Measurements from ENCODE around the gene CCL28. TPM values are rescaled to one million over a fixed set of nuclear protein-coding genes. Genes with fewer than 3 reads are reported as not detected.

The CCL28 gene
- polyA plus RNA-seq, 1 experiment: 0.29 TPM

GRCh38 chr5:43348861-43349363 is 63.3 kb downstream of the CCL28 start:
- Histone ChIP-seq H3K4me3 (ENCODE audit: low read depth, low read length) (no peak overlapping the region), H3K36me3 (ENCODE audit: control insufficient read depth, insufficient read depth, low read length) (no peaks in the 10 kb centered on the region), H3K27me3 (ENCODE audit: control insufficient read depth, insufficient read depth, low read length) (no peaks in the 10 kb centered on the region; the same call in 1 of the 2 replicates)
- TF ChIP-seq CTCF (IDR thresholded peaks at IDR 0.05; ENCODE audit: insufficient read depth, low read depth, low read length): no peak
- POLR2A ChIA-PET: no interaction called here
- no peak for DNase-seq (ENCODE audit: low read depth)
- CTCF ChIA-PET: no interaction called here

- Histone ChIP-seq H3K4me3 (ENCODE audit: low read depth, low read length) (no peak overlapping the region), H3K36me3 (ENCODE audit: control insufficient read depth, insufficient read depth, low read length) (no peaks in the 10 kb centered on the region), H3K27me3 (ENCODE audit: control insufficient read depth, insufficient read depth, low read length) (no peaks in the 10 kb centered on the region; the same call in 1 of the 2 replicates)
- no peak for TF ChIP-seq CTCF (IDR thresholded peaks at IDR 0.05; ENCODE audit: insufficient read depth, low read depth, low read length)
- POLR2A ChIA-PET: no interaction called here
- no peak for DNase-seq (ENCODE audit: low read depth)
- CTCF ChIA-PET: interaction anchor here (0.6 kb wide), 1 partner anchor 117 kb away, joined by 3 read pairs; no protein-coding TSS in a partner anchor
Measured at GRCh38 chr5:43348207-43348606, 64.0 kb downstream of the CCL28 start.

GRCh38 chr5:43338862-43339261 is 73.3 kb downstream of the CCL28 start:
- ChIA-PET POLR2A (no interaction called here), CTCF (interaction anchor here (0.8 to 1.6 kb wide), 3 partner anchors 19 to 51 kb away, joined by 3 to 4 read pairs (median 4); no protein-coding TSS in a partner anchor)
- Histone ChIP-seq H3K27me3 (ENCODE audit: control insufficient read depth, insufficient read depth, low read length) (no peaks in the 10 kb centered on the region), H3K36me3 (ENCODE audit: control insufficient read depth, insufficient read depth, low read length) (no peaks in the 10 kb centered on the region), H3K4me3 (ENCODE audit: low read depth, low read length) (no peak overlapping the region)
- TF ChIP-seq CTCF (IDR thresholded peaks at IDR 0.05; ENCODE audit: insufficient read depth, low read depth, low read length): no peak
- DNase-seq (ENCODE audit: low read depth): no peak

- ChIA-PET POLR2A (no interaction called here), CTCF (no interaction called here)
- Histone ChIP-seq H3K4me3 (ENCODE audit: low read depth, low read length) (no peak overlapping the region), H3K36me3 (ENCODE audit: control insufficient read depth, insufficient read depth, low read length) (no peaks in the 10 kb centered on the region), H3K27me3 (ENCODE audit: control insufficient read depth, insufficient read depth, low read length) (no peaks in the 10 kb centered on the region)
- DNase-seq (ENCODE audit: low read depth): no peak
- no peak for TF ChIP-seq CTCF (IDR thresholded peaks at IDR 0.05; ENCODE audit: insufficient read depth, low read depth, low read length)
Measured at GRCh38 chr5:43336159-43336558, 76.0 kb downstream of the CCL28 start.

- ChIA-PET POLR2A (no interaction called here), CTCF (no interaction called here)
- H3K36me3 ChIP-seq (ENCODE audit: control insufficient read depth, insufficient read depth, low read length): no peaks in the 10 kb centered on the region
- TF ChIP-seq CTCF (IDR thresholded peaks at IDR 0.05; ENCODE audit: insufficient read depth, low read depth, low read length): no peak
- no peak overlapping the region for H3K4me3 ChIP-seq (ENCODE audit: low read depth, low read length)
- no peak for DNase-seq (ENCODE audit: low read depth)
- H3K27me3 ChIP-seq (ENCODE audit: control insufficient read depth, insufficient read depth, low read length): no peaks in the 10 kb centered on the region
Measured at GRCh38 chr5:43335681-43336080, 76.5 kb downstream of the CCL28 start.

Data from BJ (cell line).